ENCODE data around the gene DCN.
A peak's percentile ranks its signal among the peaks of the same experiment; 100 is the strongest.

DCN gene

GRCh38 chr12:91098941-91099340, 83.7 kb downstream of the DCN start:
- DNase-seq, result peak; percentile 94

DNA sequence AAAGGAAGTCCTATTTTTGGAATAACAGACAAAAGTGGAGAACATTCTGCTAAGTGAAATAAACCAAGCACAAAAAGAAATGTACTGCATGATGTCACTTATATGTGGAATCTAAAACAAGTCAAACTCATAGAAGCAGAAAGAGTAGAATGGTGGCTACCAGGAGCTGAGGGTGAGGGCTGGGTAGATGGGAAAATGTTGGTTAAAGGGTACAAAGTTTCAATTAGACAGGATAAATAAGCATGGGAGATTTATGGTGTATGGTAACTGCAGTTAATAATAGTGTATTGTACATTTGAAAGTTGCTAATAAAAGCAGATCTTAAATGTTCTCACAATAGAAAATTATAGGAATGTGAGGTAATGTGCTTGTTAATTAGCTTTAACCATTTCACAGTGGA, 84.2 kb downstream of the DCN start:
- no peak for DNase-seq

DNA sequence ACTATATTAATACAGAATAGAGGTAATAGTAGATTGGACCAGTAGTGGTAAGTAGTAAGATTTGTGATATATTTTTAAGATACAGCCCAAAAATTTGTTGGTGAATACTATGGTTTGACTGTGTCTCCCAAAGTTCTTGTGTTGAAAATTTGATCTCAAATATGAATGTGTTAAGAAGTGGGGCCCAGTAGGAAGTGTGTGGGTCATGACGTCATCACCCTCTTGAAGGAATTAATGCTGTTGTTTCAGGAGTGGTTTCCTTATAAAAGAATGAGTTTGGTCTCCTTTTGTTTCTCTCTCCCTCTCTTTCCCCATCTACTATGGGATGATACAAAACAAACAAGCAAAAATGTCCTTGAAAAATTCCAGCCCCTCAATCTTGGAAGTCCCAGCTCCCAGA, 87.7 kb downstream of the DCN start:
- DNase-seq, result no peak

GRCh38 chr12:91094032-91094662, 88.5 kb downstream of the DCN start:
- DNase-seq, result no peak

DNA sequence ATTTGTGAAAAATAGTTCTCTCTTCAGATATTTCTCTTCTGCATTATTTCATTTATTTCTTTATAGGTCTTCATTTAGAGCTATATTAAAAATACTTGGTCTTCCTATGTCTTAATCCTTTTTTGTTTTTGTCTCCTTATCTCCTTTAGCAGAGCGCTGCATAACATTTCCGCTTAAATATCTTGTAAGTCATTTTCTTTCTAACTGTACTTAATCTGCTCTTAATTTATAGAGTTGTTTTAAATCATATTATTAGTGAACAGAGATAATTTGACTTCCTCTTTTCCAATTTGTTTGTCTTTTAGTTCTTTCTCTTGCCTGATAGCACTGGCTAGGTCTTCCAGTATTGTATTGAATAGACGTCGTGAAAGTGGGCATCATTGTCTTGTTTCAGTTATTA, 89.3 kb downstream of the DCN start:
- DNase-seq, result no peak

DNA sequence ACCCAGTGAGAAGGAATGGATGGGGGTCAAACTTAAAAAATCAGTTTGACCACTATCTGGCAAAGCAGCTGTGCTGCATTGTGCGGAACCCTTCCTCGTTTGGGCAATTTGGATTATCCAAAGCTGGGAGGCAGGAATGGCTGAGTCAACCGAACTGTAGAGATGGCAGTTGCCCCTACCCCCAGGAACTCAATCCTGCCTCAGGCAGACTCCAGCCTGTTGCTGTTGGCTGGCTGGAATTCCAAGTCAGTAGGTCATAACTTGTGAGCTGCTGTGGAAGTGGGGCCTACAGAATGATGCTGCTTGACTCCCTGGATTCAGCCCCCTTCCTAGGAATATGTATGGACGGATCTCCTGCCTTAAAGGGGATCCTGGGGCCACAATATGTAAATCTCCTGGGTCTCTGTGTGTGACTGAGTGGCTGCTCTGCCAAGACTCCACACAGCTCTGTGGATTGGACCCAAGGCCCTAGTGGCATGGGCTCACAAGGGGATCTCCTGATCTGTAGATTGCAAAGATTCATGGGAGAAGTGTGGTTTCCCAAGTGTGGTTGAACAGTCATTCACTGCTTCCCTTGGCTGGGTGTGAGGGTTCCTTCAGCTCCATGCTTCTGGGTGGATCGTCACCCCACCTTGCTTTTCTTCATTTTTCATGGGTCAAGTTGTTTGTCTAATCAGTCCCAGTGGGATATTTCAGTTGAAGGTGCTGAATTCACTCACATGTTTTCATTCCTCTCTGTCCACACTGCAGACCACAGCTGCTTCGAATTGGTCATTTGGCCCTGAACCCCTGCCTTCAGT, 90.5 kb downstream of the DCN start:
- no peak for DNase-seq
